Tibial nerve (tissue), 4 donors: ENCODE results near the gene RAB6C.
"Not testable (repeated sequence)": the region's sequence is repeated elsewhere in the genome, so short reads cannot be mapped to it uniquely, and the experiment has no call there.

Experiments used
- EP300 ChIP-seq, 2 donors: sonication (generic); formaldehyde crosslinking; IDR thresholded peaks; one replicate each; pipeline ENCODE4 v1.6.1; 2017; ENCODE audit warnings: antibody characterized with exemption in 2 of 2, mild to moderate bottlenecking in 1 of 2
- POLR2A ChIP-seq, 2 donors: fragments of 450-650 bp; IDR thresholded peaks; one replicate each; pipeline ENCODE4 v1.6.1; 2017; ENCODE audit warnings: antibody characterized with exemption in 2 of 2, mild to moderate bottlenecking in 2 of 2, moderate library complexity in 2 of 2
- TF ChIP-seq, protein P1 (sequence below), 5 experiments: fragments of 200-600 bp in 3 of 5; fragments of 450-650 bp in 2 of 5; sonication (generic) in 3 of 5; IDR thresholded peaks; one replicate each; pipeline ENCODE4 v1.5.1; 2016 to 2019; ENCODE audit warnings: antibody characterized with exemption in 5 of 5, mild to moderate bottlenecking in 3 of 5, moderate library complexity in 2 of 5

GRCh38 chr2:130005862-130006261 lies 26.4 kb downstream of the RAB6C start:
- TF ChIP-seq, protein P1, sequence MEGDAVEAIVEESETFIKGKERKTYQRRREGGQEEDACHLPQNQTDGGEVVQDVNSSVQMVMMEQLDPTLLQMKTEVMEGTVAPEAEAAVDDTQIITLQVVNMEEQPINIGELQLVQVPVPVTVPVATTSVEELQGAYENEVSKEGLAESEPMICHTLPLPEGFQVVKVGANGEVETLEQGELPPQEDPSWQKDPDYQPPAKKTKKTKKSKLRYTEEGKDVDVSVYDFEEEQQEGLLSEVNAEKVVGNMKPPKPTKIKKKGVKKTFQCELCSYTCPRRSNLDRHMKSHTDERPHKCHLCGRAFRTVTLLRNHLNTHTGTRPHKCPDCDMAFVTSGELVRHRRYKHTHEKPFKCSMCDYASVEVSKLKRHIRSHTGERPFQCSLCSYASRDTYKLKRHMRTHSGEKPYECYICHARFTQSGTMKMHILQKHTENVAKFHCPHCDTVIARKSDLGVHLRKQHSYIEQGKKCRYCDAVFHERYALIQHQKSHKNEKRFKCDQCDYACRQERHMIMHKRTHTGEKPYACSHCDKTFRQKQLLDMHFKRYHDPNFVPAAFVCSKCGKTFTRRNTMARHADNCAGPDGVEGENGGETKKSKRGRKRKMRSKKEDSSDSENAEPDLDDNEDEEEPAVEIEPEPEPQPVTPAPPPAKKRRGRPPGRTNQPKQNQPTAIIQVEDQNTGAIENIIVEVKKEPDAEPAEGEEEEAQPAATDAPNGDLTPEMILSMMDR (IDR thresholded peaks at IDR 0.05): not testable (repeated sequence)
- not testable (repeated sequence) for TF ChIP-seq POLR2A, EP300 (IDR thresholded peaks at IDR 0.05)
